Upper lobe of right lung (tissue), 1 donor: ENCODE measurements around the gene POLE. TPM values are rescaled to one million over a fixed set of nuclear protein-coding genes. Genes with fewer than 3 reads are reported as not detected.
"Not testable (repeated sequence)": the region's sequence is repeated elsewhere in the genome, so short reads cannot be mapped to it uniquely, and the experiment has no call there.

Experiments
- ATAC-seq: fragments of 200-7000 bp; cut with Tn5 transposase; one replicate; pipeline ENCODE4 v1.9.1; 2020; ENCODE audit warnings: mild to moderate bottlenecking, moderate library complexity
- DNase-seq: peaks from one replicate; pipeline ENCODE4 v3.0.0-alpha.2; 2020
- H3K27ac ChIP-seq: fragments of 200-600 bp; one replicate; pipeline ENCODE4 v1.8.0; 2022
- H3K27me3 ChIP-seq: fragments of 200-600 bp; one replicate; pipeline ENCODE4 v1.8.0; 2022; ENCODE audit warnings: mild to moderate bottlenecking
- H3K36me3 ChIP-seq: fragments of 200-600 bp; one replicate; pipeline ENCODE4 v1.8.0; 2022
- H3K4me1 ChIP-seq: fragments of 200-600 bp; one replicate; pipeline ENCODE4 v1.8.0; 2022
- H3K4me3 ChIP-seq: fragments of 200-600 bp; one replicate; pipeline ENCODE4 v1.8.0; 2022; ENCODE audit warnings: mild to moderate bottlenecking
- H3K9me3 ChIP-seq: fragments of 200-600 bp; one replicate; pipeline ENCODE4 v1.8.0; 2022
- CTCF ChIP-seq: fragments of 200-600 bp; IDR thresholded peaks from one replicate; pipeline ENCODE4 v1.8.0; 2022; ENCODE audit warnings: antibody characterized with exemption
- intact Hi-C: fragments of 100-400 bp; cut with DNase I; formaldehyde crosslinking; loops from one replicate; pipeline ENCODE4 v1.11.0; 2022
- total RNA-seq: library from RNA; stranded (reverse); fragmentation: NEBNext Ultra II Directional; extraction: Animal tissue kit (Norgen Biotek cat#: 25700); gene quantifications from one replicate; pipeline ENCODE4 v1.2.1, GENCODE V29; 2021
- donor health status: DM: no; HTN: yes; CAD: no; lungs with severe emphysema.

The POLE gene
- total RNA-seq, 1 donor from 2014 or later, result 23.5 TPM

- H3K9me3 ChIP-seq, result no peaks in the 10 kb centered on the region
- H3K36me3 ChIP-seq, result no peaks in the 10 kb centered on the region
- DNase-seq (no peak), ATAC-seq (no peak)
- peak overlapping the region; percentile 48 for H3K4me3 ChIP-seq
- H3K27ac ChIP-seq, result peak overlapping the region; percentile 82
- peaks cover 22% of the 10 kb centered on the region for H3K27me3 ChIP-seq
- intact Hi-C loops, result no loop called here
- H3K4me1 ChIP-seq, result peaks cover 10% of the 10 kb centered on the region
- no peak for TF ChIP-seq CTCF
These were observed 84.4 kb downstream of the POLE start for GRCh38 chr12:132602572-132603239.

- no peak overlapping the region for H3K27ac ChIP-seq
- H3K4me1 ChIP-seq, result peaks cover 15% of the 10 kb centered on the region
- no peak for DNase-seq
- H3K9me3 ChIP-seq, result no peaks in the 10 kb centered on the region
- H3K4me3 ChIP-seq, result peak overlapping the region; percentile 50
- H3K27me3 ChIP-seq, result peaks cover 20% of the 10 kb centered on the region
- ATAC-seq, result no peak
- intact Hi-C loops, result no loop called here
- TF ChIP-seq CTCF, result no peak
- H3K36me3 ChIP-seq, result no peaks in the 10 kb centered on the region
These were observed 85.8 kb downstream of the POLE start for GRCh38 chr12:132601171-132601883.

GRCh38 chr12:132600048-132601032 lies 86.8 kb downstream of the POLE start:
- Histone ChIP-seq H3K4me3 (peak overlapping the region; percentile 50), H3K9me3 (no peaks in the 10 kb centered on the region), H3K27me3 (peaks cover 14% of the 10 kb centered on the region), H3K36me3 (no peaks in the 10 kb centered on the region), H3K27ac (no peak overlapping the region), H3K4me1 (peaks cover 15% of the 10 kb centered on the region)
- ATAC-seq (peak; percentile 76), DNase-seq (peak; percentile 84)
- peak; percentile 72 for TF ChIP-seq CTCF
- intact Hi-C loops, result no loop called here

- intact Hi-C loops, H3K4me3 ChIP-seq, H3K9me3 ChIP-seq, ATAC-seq, DNase-seq, H3K36me3 ChIP-seq, H3K27ac ChIP-seq, H3K27me3 ChIP-seq: not testable (repeated sequence)
- peaks cover 13% of the 10 kb centered on the region for H3K4me1 ChIP-seq
These were observed 87.6 kb downstream of the POLE start for GRCh38 chr12:132599502-132599901.

GRCh38 chr12:132597333-132598316 lies 89.5 kb downstream of the POLE start:
- no peak for TF ChIP-seq CTCF
- no peak for DNase-seq
- Histone ChIP-seq H3K4me1 (peaks cover 11% of the 10 kb centered on the region), H3K27ac (no peak overlapping the region), H3K9me3 (no peaks in the 10 kb centered on the region), H3K4me3 (peak overlapping the region; percentile 39), H3K36me3 (no peaks in the 10 kb centered on the region), H3K27me3 (no peaks in the 10 kb centered on the region)
- ATAC-seq, result no peak
- intact Hi-C loops, result no loop called here
